GM12878 (cell line): ENCODE results near the gene NECAB3. TPM values are rescaled to one million over a fixed set of nuclear protein-coding genes. Genes with fewer than 3 reads are reported as not detected.

Experiments
- ATAC-seq: fragments of 200-7000 bp; cut with Tn5 transposase; 3 replicates; pipeline ENCODE4 v1.9.1; 2020; ENCODE audit warnings: mild to moderate bottlenecking, moderate library complexity
- BruUV-seq: library from RNA; stranded (reverse); fragments of 400-500 nt; replicated peaks from 2 replicates; lab custom pipeline; 2021; lab: Mats Ljungman, UMichigan
- CTCF ChIA-PET: fragments of 300-600 bp; sonication (Branson Sonifier 250); formaldehyde crosslinking; extraction: SDS; loops from one replicate; lab custom pipeline; 2021; ENCODE audit warnings: inconsistent platforms; lab: Yijun Ruan, JAX
- POLR2A ChIA-PET: fragments of 350-600 bp; formaldehyde crosslinking; extraction: SDS; loops from one replicate; lab custom pipeline; 2021; ENCODE audit warnings: inconsistent platforms; lab: Charles Lee
- RAD21 ChIA-PET: fragments of 300-600 bp; sonication (Branson Sonifier 250); formaldehyde crosslinking; loops from one replicate; lab custom pipeline; 2023; ENCODE audit warnings: antibody characterized with exemption; ENCODE audit not compliant: unreplicated experiment; lab: Charles Lee
- SMC1A ChIA-PET: fragments of 300-600 bp; sonication (Branson Sonifier 250); formaldehyde crosslinking; loops from one replicate; lab custom pipeline; 2023; ENCODE audit not compliant: unreplicated experiment, uncharacterized antibody; lab: Charles Lee
- DNase-seq: peaks from one replicate; pipeline ENCODE4 v3.0.0-alpha.2; 2011; ENCODE audit warnings: low read depth, low spot score
- FAIRE-seq: peaks from 3 replicates; lab custom pipeline; 2011; peaks lifted over from hg19 to GRCh38; lab: Jason Lieb, UNC
- H2AFZ ChIP-seq: 2 replicates; pipeline ENCODE4 v1.6.0; 2011; ENCODE audit warnings: low read depth, low read length, control low read depth; ENCODE audit not compliant: control insufficient read depth
- H3K27ac ChIP-seq: 2 replicates; pipeline ENCODE4 v1.5.1; 2011; ENCODE audit warnings: control low read depth; ENCODE audit not compliant: control insufficient read depth, insufficient read depth
- H3K27me3 ChIP-seq, 2 experiments: replicated peaks in 1 of 2; 2 replicates each; pipeline versions ENCODE4 v1.6.0 to v1.6.1; 2011; ENCODE audit warnings: low read length in 1 of 2; ENCODE audit not compliant: control insufficient read depth in 2 of 2, insufficient read depth in 2 of 2
- H3K36me3 ChIP-seq, 2 experiments: 2 replicates each; pipeline ENCODE4 v1.5.1; 2011; ENCODE audit warnings: low read length in 1 of 2; ENCODE audit not compliant: control insufficient read depth in 2 of 2, insufficient read depth in 2 of 2
- H3K4me1 ChIP-seq: 2 replicates; pipeline ENCODE4 v1.6.1; 2011; ENCODE audit warnings: mild to moderate bottlenecking, low read length, moderate library complexity, mixed read lengths; ENCODE audit not compliant: control insufficient read depth, insufficient read depth
- H3K4me2 ChIP-seq: 2 replicates; pipeline ENCODE4 v1.6.0; 2011; ENCODE audit warnings: control low read depth; ENCODE audit not compliant: control insufficient read depth, insufficient read depth
- H3K4me3 ChIP-seq: fragments of 200-600 bp; sonication (generic); 2 replicates; pipeline ENCODE4 v1.5.1; 2016
- H3K79me2 ChIP-seq: 2 replicates; pipeline ENCODE4 v1.6.0; 2011; ENCODE audit warnings: low read length; ENCODE audit not compliant: control insufficient read depth, insufficient read depth
- H3K9ac ChIP-seq: 2 replicates; pipeline ENCODE4 v1.8.0; 2011; ENCODE audit warnings: low read length, control low read depth, mixed read lengths; ENCODE audit not compliant: control insufficient read depth, insufficient read depth
- H3K9me3 ChIP-seq: replicated peaks from 3 replicates; pipeline ENCODE4 v1.5.1; 2011; ENCODE audit warnings: mild to moderate bottlenecking, low read length; ENCODE audit not compliant: control insufficient read depth, insufficient read depth
- H4K20me1 ChIP-seq: 2 replicates; pipeline ENCODE4 v1.6.0; 2011; ENCODE audit not compliant: control insufficient read depth, insufficient read depth
- PKNOX1 ChIP-seq: fragments of 450-650 bp; IDR thresholded peaks from 2 replicates; pipeline ENCODE4 v1.6.1; 2016; ENCODE audit warnings: mild to moderate bottlenecking
- WGBS: methylation state at CpG from one replicate; pipeline ENCODE4 v1.1.6; 2016; ENCODE audit warnings: low lambda C conversion rate; ENCODE audit not compliant: insufficient replicate concordance, insufficient coverage; ENCODE audit errors: missing lambda C conversion rate; 5-methylcytosine and 5-hydroxymethylcytosine counted together
- in situ Hi-C: fragments of 300-500 bp; cut with MboI; formaldehyde crosslinking; loops from 9 replicates; pipeline ENCODE4 v1.14.3; 2018; ENCODE audit warnings: mixed read lengths
- intact Hi-C: fragments of 100-400 bp; cut with micrococcal nuclease; formaldehyde crosslinking; loops from one replicate; pipeline ENCODE4 v1.14.2; 2022; ENCODE audit not compliant: unreplicated experiment
- polyA plus RNA-seq, 11 experiments: library from polyadenylated mRNA; depleted of rRNA in 4 of 11; unstranded in 6 of 11; stranded (reverse) in 5 of 11; fragments of >200 nt; fragmentation: Nextera tagmentation in 4 of 11; fragmentation: Illumina TruSeq in 1 of 11; extraction: Ambion mirVana in 4 of 11; extraction: Trizol in 1 of 11; gene quantifications; 1 replicate in 1 of 11; 2 replicates in 10 of 11; pipeline versions ENCODE4 v1.2.1 to v1.2.3, GENCODE V29; 2011 to 2016; ENCODE audit warnings: inconsistent platforms in 2 of 11, missing spikeins in 2 of 11, low read depth in 1 of 11
- total RNA-seq, 4 experiments: library from RNA; depleted of rRNA in 3 of 4; stranded (reverse); fragments of >200 nt in 3 of 4; fragmentation: Illumina TruSeq in 1 of 4; extraction: Trizol in 1 of 4; gene quantifications; 2 replicates each; pipeline versions ENCODE4 v1.2.1 to v1.2.3, GENCODE V29; 2013 to 2021

NECAB3 gene
- total and polyA plus RNA-seq, 10 of the 15 experiments (the other 5 are each of a cell fraction or from before 2014, with no cell fraction given): 0.21 to 17.0 (median 7.2) TPM

- H2AFZ ChIP-seq: no peak overlapping the region
- ATAC-seq (no peak), DNase-seq (no peak), FAIRE-seq (no peak)
- SMC1A ChIA-PET: interaction anchor here (0.6 kb wide), 1 partner anchor 38 kb away, joined by 3 read pairs; no protein-coding TSS in a partner anchor
- no peaks in the 10 kb centered on the region for H3K36me3 ChIP-seq
- H3K4me3 ChIP-seq: no peak overlapping the region
- 69% methylated on average over 6 of the region's 6 CpGs for WGBS
- H3K9ac ChIP-seq: no peak overlapping the region
- H3K9me3 ChIP-seq: no peaks in the 10 kb centered on the region
- peaks cover 22% of the 10 kb centered on the region for H3K4me1 ChIP-seq
- BruUV-seq: no TSS peak
- no peak overlapping the region for H3K4me2 ChIP-seq
- intact Hi-C loops (no loop called here), in situ Hi-C loops (no loop called here)
- POLR2A ChIA-PET: interaction anchor here (0.7 to 1.2 kb wide), 2 partner anchors 14 to 76 kb away, joined by 3 to 5 read pairs; no protein-coding TSS in a partner anchor
- RAD21 ChIA-PET: interaction anchor here (0.6 to 1.2 kb wide), 2 partner anchors 9 to 305 kb away, joined by 3 read pairs; no protein-coding TSS in a partner anchor
- no peak overlapping the region for H3K27ac ChIP-seq
- CTCF ChIA-PET: interaction anchor here (1.1 to 1.2 kb wide), 2 partner anchors 49 to 213 kb away, joined by 3 read pairs; partner anchors contain the start of gene PXMP4
- peaks cover 4% of the 10 kb centered on the region; the same call in 1 of the 2 replicates for H4K20me1 ChIP-seq
- peaks cover 2% of the 10 kb centered on the region for H3K79me2 ChIP-seq
- no peak for TF ChIP-seq PKNOX1
- H3K27me3 ChIP-seq: no peaks in the 10 kb centered on the region
These were observed 3.3 kb downstream of the NECAB3 start for GRCh38 chr20:33670715-33671499.
